ENCODE measurements around the gene RNF17.

DNA sequence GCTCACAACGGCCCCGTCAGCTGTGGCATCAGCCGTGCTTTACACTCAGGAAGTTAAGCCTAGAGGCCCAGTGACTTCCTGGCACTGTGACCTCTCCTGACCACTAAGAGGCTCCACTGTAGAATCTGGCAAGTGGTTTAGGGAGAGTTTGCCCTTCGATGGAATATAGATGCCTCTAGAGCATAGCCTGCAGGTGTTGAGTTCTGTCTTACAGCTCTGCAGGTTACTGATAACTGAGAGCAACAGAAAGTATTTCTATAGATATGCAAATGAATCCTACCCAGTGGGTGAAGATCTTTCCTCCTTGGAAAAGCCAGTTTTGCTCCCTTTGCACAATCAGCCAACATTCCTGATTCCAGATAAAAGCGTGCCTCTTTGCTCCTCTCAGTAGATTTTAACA, 48.0 kb upstream of the RNF17 start:
- TF ChIP-seq POLR2A (IDR thresholded peaks at IDR 0.05; ENCODE audit: low read depth, low read length), result no peak
- TF ChIP-seq EZH2 (IDR thresholded peaks at IDR 0.05; ENCODE audit: borderline replicate concordance, low read depth, low read length, severe bottlenecking), result no peak
- TF ChIP-seq CTCF (IDR thresholded peaks at IDR 0.05; ENCODE audit: extremely low read depth in 1 of 2, insufficient read depth in 1 of 2, low read depth in 1 of 2, low read length in 2 of 2), result no peak
- no peak for TF ChIP-seq MYC (IDR thresholded peaks at IDR 0.05; ENCODE audit: low read depth, low read length)
- no peak for TF ChIP-seq POLR2AphosphoS5 (IDR thresholded peaks at IDR 0.05; ENCODE audit: insufficient read depth, low read depth, low read length)

Data from endothelial cell of umbilical vein (primary cell).